BJ (cell line): Measurements from ENCODE around the gene PTF1A. TPM values are rescaled to one million over a fixed set of nuclear protein-coding genes. Genes with fewer than 3 reads are reported as not detected.

Experiments
- CTCF ChIA-PET: fragments of 350-600 bp; formaldehyde crosslinking; extraction: SDS; loops from one replicate; lab custom pipeline; 2021; ENCODE audit warnings: antibody characterized with exemption, inconsistent platforms; lab: Yijun Ruan, JAX
- POLR2A ChIA-PET: fragments of 300-600 bp; sonication (Branson Sonifier 250); formaldehyde crosslinking; extraction: SDS; loops from one replicate; lab custom pipeline; 2021; ENCODE audit warnings: antibody characterized with exemption; lab: Charles Lee
- DNase-seq: peaks from one replicate; pipeline ENCODE4 v3.0.0-alpha.2; 2011; ENCODE audit warnings: low read depth
- H3K27me3 ChIP-seq: 2 replicates; pipeline ENCODE4 v1.6.0; 2011; ENCODE audit warnings: low read length; ENCODE audit not compliant: control insufficient read depth, insufficient read depth
- H3K36me3 ChIP-seq: 2 replicates; pipeline ENCODE4 v1.5.1; 2011; ENCODE audit warnings: low read length; ENCODE audit not compliant: control insufficient read depth, insufficient read depth
- H3K4me3 ChIP-seq: 2 replicates; pipeline ENCODE4 v1.5.1; 2011; ENCODE audit warnings: low read depth, mild to moderate bottlenecking, control low read depth, low read length
- CTCF ChIP-seq: IDR thresholded peaks from 2 replicates; pipeline ENCODE4 v1.5.1; 2011; ENCODE audit warnings: low read depth, mild to moderate bottlenecking, control low read depth, inconsistent platforms, low read length, moderate library complexity; ENCODE audit not compliant: insufficient read depth
- polyA plus RNA-seq: library from polyadenylated mRNA; depleted of rRNA; stranded (reverse); fragments of >200 nt; gene quantifications from 2 replicates; pipeline ENCODE4 v1.2.3, GENCODE V29; 2011

Gene PTF1A
- polyA plus RNA-seq, 1 experiment = not detected

GRCh38 chr10:23192712-23193434 is 761 bp downstream of the PTF1A start:
- CTCF ChIA-PET = interaction anchor here (0.8 kb wide), 1 partner anchor 15 kb away, joined by 3 read pairs; no protein-coding TSS in a partner anchor
- no peak for TF ChIP-seq CTCF
- no peak for DNase-seq
- POLR2A ChIA-PET = no interaction called here
- no peak overlapping the region for H3K4me3 ChIP-seq
- H3K27me3 ChIP-seq = peaks cover 42% of the 10 kb centered on the region
- no peaks in the 10 kb centered on the region for H3K36me3 ChIP-seq

GRCh38 chr10:23193435-23194074 is 1.4 kb downstream of the PTF1A start:
- peaks cover 46% of the 10 kb centered on the region for H3K27me3 ChIP-seq
- ChIA-PET CTCF (interaction anchor here (0.8 kb wide), 1 partner anchor 16 kb away, joined by 3 read pairs; no protein-coding TSS in a partner anchor), POLR2A (no interaction called here)
- H3K4me3 ChIP-seq = no peak overlapping the region
- no peak for DNase-seq
- no peak for TF ChIP-seq CTCF
- no peaks in the 10 kb centered on the region for H3K36me3 ChIP-seq

GRCh38 chr10:23194471-23194965 is 2.4 kb downstream of the PTF1A start:
- peaks cover 44% of the 10 kb centered on the region for H3K27me3 ChIP-seq
- H3K4me3 ChIP-seq = no peak overlapping the region
- no peaks in the 10 kb centered on the region for H3K36me3 ChIP-seq
- CTCF ChIA-PET = interaction anchor here (0.5 kb wide), 1 partner anchor 1993 kb away, joined by 3 read pairs; no protein-coding TSS in a partner anchor
- POLR2A ChIA-PET = no interaction called here
- TF ChIP-seq CTCF = no peak
- DNase-seq = no peak

GRCh38 chr10:23194966-23195845 is 3.1 kb downstream of the PTF1A start:
- no peaks in the 10 kb centered on the region for H3K36me3 ChIP-seq
- DNase-seq = no peak
- no peak for TF ChIP-seq CTCF
- peaks cover 46% of the 10 kb centered on the region for H3K27me3 ChIP-seq
- ChIA-PET CTCF (no interaction called here), POLR2A (no interaction called here)
- no peak overlapping the region for H3K4me3 ChIP-seq
